H1 (cell line): ENCODE measurements around the gene C5. TPM values are rescaled to one million over a fixed set of nuclear protein-coding genes. Genes with fewer than 3 reads are reported as not detected.

Experiments used
- ATF3 ChIP-seq: IDR thresholded peaks from 2 replicates; pipeline ENCODE4 v1.6.1; 2011; ENCODE audit warnings: low read depth, mild to moderate bottlenecking, low read length; ENCODE audit not compliant: insufficient read depth
- SIRT6 ChIP-seq: IDR thresholded peaks from one replicate; pipeline ENCODE4 v1.7.1; 2012; ENCODE audit warnings: low read length, inconsistent platforms
- polyA plus RNA-seq, 7 experiments: library from polyadenylated mRNA; depleted of rRNA in 3 of 7; stranded (reverse) in 5 of 7; unstranded in 2 of 7; fragments of >200 nt in 5 of 7; fragments of 200-250 nt in 2 of 7; gene quantifications; 1 replicate in 5 of 7; 2 replicates in 1 of 7; 4 replicates in 1 of 7; pipeline versions ENCODE4 v1.2.1 to v1.2.3, GENCODE V29; 2011 to 2013; ENCODE audit warnings: missing spikeins in 2 of 7, mixed read lengths in 2 of 7
- total RNA-seq: library from RNA; stranded (reverse); fragmentation: NEBNext Ultra II Directional; extraction: Animal tissue kit (Norgen Biotek cat#: 25700); gene quantifications from 2 replicates; pipeline ENCODE4 v1.2.1, GENCODE V29; 2021

Gene C5
- total and polyA plus RNA-seq, 2 of the 8 experiments (the other 6 are each of a cell fraction or from before 2014, with no cell fraction given) = 0.24 to 0.35 TPM

GRCh38 chr9:120929229-120929791, 120.8 kb downstream of the C5 start (continued):
- TF ChIP-seq SIRT6 (no peak), ATF3 (no peak)
